Natural killer cell treated with Interleukin-12 subunit alpha and Interleukin-12 subunit beta and Interleukin-15 and Interleukin-18, amount 100 ng/mL, for 72 hours (primary cell): Measurements from ENCODE around the gene SLC40A1. TPM values are rescaled to one million over a fixed set of nuclear protein-coding genes. Genes with fewer than 3 reads are reported as not detected.
A peak's percentile ranks its signal among the peaks of the same experiment; 100 is the strongest.
"Not testable (repeated sequence)": the region's sequence is repeated elsewhere in the genome, so short reads cannot be mapped to it uniquely, and the experiment has no call there.

Experiments used
- ATAC-seq, 2 donors: fragments of 150-1000 bp; cut with Tn5 transposase in 1 of 2; sonication (Bioruptor Pico), chemical (Tn5 transposase) in 1 of 2; 2 replicates each; pipeline ENCODE4 v1.10.0; 2021
- DNase-seq: peaks from one replicate; pipeline ENCODE4 v3.0.0; 2022; ENCODE audit warnings: low spot score
- H3K27ac Mint-ChIP-seq, 2 donors: 1 replicate in 1 of 2; 2 replicates in 1 of 2; pipeline ENCODE4 v1.8.0; 2022; ENCODE audit warnings: mixed read lengths in 2 of 2, mild to moderate bottlenecking in 1 of 2, moderate library complexity in 1 of 2
- H3K27me3 Mint-ChIP-seq, 2 donors: 1 replicate in 1 of 2; 2 replicates in 1 of 2; pipeline ENCODE4 v1.8.0; 2022; ENCODE audit warnings: mixed read lengths in 2 of 2
- H3K36me3 Mint-ChIP-seq: one replicate; pipeline ENCODE4 v1.8.0; 2022; ENCODE audit warnings: mixed read lengths
- H3K4me1 Mint-ChIP-seq, 2 donors: 1 replicate in 1 of 2; 2 replicates in 1 of 2; pipeline ENCODE4 v1.8.0; 2022; ENCODE audit warnings: low read depth in 2 of 2, mixed read lengths in 2 of 2, mild to moderate bottlenecking in 1 of 2
- H3K4me3 Mint-ChIP-seq: one replicate; pipeline ENCODE4 v1.8.0; 2022; ENCODE audit warnings: mixed read lengths
- H3K9me3 Mint-ChIP-seq: 2 replicates; pipeline ENCODE4 v1.8.0; 2022; ENCODE audit warnings: mixed read lengths
- total RNA-seq, 2 donors: library from RNA; stranded (reverse); gene quantifications; one replicate each; pipeline ENCODE4 v1.2.3, GENCODE V29; 2022

The SLC40A1 gene
- total RNA-seq, 2 donors from 2014 or later, result 0.10 to 0.47 TPM

DNA sequence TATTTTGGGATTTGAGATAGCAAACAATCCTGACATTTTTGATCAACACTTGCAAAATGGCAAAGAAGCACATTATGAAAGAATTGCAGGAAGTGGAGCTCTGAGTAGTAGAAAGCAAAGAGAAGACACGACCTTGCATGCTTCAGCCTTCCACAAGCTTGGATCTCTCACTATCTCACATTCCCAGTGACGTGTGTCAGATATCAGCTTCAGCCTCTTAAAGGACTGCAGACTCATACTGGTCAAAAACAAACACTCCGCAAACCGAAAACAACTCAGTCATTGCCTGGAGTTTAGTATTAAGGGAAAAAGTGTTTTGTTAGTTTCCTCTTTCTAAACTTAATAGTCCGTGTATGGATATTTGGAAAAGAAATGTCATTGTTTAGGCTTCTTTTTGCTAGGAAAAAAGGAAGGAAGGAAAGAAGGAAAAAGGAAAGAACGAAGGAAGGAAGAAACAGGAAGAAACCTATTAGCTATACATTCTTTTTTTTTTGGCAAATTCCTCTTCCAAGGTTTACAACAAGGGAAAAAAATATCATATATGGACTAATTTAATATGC lies 32.6 kb upstream of the SLC40A1 start:
- no peak overlapping the region for H3K27ac Mint-ChIP-seq
- H3K36me3 Mint-ChIP-seq, result no peaks in the 10 kb centered on the region
- ATAC-seq (no peak), DNase-seq (no peak)
- no peak overlapping the region for H3K4me3 Mint-ChIP-seq
- peaks cover 0 to 3% of the 10 kb centered on the region in 2 donors for H3K4me1 Mint-ChIP-seq
- H3K9me3 Mint-ChIP-seq, result no peaks in the 10 kb centered on the region
- peaks cover 0 to 3% of the 10 kb centered on the region in 2 donors for H3K27me3 Mint-ChIP-seq

DNA sequence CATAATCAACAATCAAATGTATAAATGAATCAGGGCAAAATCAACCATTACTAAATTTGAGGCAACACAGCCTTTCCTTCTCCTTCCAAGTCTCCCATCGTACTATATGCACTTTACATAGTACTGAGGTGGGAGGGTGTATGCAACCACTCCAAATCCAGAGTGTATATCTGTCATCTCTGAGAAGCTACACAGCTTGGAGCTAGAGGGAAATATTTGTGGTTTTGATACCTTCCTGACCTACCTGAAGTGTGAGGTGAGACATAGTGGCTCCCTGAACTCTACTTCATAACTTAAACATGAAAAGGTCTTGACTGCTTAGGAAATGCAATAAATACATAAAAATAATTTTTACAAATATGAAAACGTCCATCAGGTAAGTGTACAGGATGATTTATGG lies 30.1 kb upstream of the SLC40A1 start:
- H3K9me3 Mint-ChIP-seq, result no peaks in the 10 kb centered on the region
- ATAC-seq, result no peak
- H3K36me3 Mint-ChIP-seq, result no peaks in the 10 kb centered on the region
- no peak overlapping the region for H3K4me3 Mint-ChIP-seq
- DNase-seq, result no peak
- H3K27me3 Mint-ChIP-seq, result peaks cover 0 to 3% of the 10 kb centered on the region in 2 donors
- H3K27ac Mint-ChIP-seq, result no peak overlapping the region
- peaks cover 0 to 3% of the 10 kb centered on the region in 2 donors for H3K4me1 Mint-ChIP-seq

DNA sequence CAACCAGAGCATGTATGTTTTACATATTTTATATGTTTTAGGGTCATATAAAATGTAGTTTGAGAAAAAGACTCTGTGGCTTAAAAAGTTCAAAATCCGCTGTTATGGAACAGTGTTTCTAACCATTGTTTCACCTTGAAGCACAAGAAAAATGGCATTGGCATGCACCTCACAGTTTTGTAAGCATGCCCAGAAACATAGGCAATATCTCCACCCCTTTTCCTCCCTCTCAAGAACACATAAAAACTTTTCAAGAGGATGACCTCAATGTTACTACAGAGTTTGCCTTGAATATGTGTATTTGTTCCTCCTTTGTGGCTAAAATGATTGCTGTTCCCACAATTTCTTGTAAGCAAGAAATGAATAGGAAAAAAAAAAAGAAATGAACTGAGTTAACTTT lies 29.3 kb upstream of the SLC40A1 start:
- H3K9me3 Mint-ChIP-seq, result no peaks in the 10 kb centered on the region
- no peak overlapping the region for H3K4me3 Mint-ChIP-seq
- no peaks in the 10 kb centered on the region for H3K36me3 Mint-ChIP-seq
- peaks cover 0 to 3% of the 10 kb centered on the region in 2 donors for H3K4me1 Mint-ChIP-seq
- H3K27ac Mint-ChIP-seq, result no peak overlapping the region
- DNase-seq, result no peak
- peaks cover 0 to 3% of the 10 kb centered on the region in 2 donors for H3K27me3 Mint-ChIP-seq
- ATAC-seq, result no peak

DNA sequence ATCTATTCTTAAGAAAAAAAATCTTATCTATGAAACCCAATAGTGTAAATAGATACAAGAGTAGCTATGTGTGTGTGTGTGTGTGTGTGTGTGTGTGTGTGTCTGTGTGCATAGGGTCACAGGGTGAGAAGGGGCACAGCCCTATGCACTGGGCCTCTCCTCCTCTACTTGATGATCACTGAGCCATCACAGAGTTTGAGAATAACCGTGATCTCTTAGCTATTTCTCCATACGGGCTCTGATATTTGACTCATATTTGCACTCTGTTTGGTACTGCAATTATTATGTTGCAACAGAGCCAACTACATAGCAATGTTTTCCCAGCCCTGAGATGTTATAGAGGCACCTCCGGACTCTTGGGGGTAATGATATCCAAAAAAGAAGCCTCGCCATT lies 28.8 kb upstream of the SLC40A1 start:
- ATAC-seq (no peak), DNase-seq (no peak)
- Mint-ChIP-seq H3K4me1 (peaks cover 0 to 3% of the 10 kb centered on the region in 2 donors), H3K27me3 (peaks cover 0 to 3% of the 10 kb centered on the region in 2 donors), H3K9me3 (no peaks in the 10 kb centered on the region), H3K36me3 (no peaks in the 10 kb centered on the region), H3K4me3 (no peak overlapping the region), H3K27ac (no peak overlapping the region)

DNA sequence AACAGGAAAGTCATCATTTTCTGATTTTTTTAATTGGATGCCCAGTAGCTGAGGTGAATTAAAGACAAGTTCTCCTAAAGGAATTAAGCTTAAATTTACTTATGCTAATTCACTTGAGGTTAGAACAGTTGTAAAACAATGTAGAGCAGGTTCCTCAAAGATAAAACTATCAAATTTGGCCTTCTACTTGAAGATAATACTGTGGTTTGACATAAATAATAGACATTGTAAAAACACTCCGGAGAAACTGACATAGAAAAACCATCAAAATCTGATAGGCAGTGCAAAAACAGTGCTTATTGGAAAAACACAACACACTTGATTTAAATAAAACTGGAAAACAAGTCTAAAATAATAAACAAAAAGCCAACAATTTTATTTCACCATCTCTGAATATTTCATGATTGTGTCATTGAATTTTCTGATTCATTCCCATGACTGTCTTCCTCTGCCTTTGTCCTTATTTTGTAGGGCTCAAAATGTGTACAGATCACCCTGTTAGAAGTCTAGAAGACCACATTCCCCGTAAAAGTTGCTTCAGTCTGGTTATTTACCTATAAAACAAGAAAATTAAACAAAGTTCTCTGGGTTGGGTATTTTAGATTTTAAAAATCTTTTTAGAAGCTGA lies 28.3 kb upstream of the SLC40A1 start:
- no peaks in the 10 kb centered on the region for H3K9me3 Mint-ChIP-seq
- peaks cover 0 to 3% of the 10 kb centered on the region in 2 donors for H3K4me1 Mint-ChIP-seq

DNA sequence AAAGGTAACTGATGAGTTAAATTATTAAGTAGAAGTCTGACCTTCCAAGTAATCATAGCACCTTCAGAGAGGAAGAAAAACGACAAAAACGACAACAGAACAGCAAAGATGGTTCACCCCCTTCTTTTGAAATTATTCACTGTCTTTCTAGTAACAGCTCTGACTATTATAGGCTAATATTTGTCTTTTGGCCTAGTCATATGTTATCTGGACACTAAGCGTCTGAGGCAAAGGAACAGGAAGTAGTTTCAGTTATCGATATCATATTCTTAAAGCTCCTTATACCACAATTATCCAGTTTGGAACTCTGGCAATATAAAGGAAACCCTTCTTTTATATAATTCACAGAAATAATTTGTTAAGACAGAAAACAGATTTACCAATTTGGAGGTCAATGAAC lies 27.6 kb upstream of the SLC40A1 start:
- Mint-ChIP-seq H3K27me3 (peaks cover 0 to 1% of the 10 kb centered on the region in 2 donors), H3K4me3 (no peak overlapping the region), H3K4me1 (peaks cover 0 to 1% of the 10 kb centered on the region in 2 donors), H3K9me3 (no peaks in the 10 kb centered on the region), H3K36me3 (no peaks in the 10 kb centered on the region), H3K27ac (no peak overlapping the region)
- DNase-seq (no peak), ATAC-seq (no peak)

More for the DNA sequence above, 28.3 kb upstream of the SLC40A1 start:
- Mint-ChIP-seq H3K4me3 (no peak overlapping the region), H3K27me3 (peaks cover 0 to 3% of the 10 kb centered on the region in 2 donors), H3K36me3 (no peaks in the 10 kb centered on the region), H3K27ac (no peak overlapping the region)
- DNase-seq, result no peak
- no peak for ATAC-seq

GRCh38 chr2:189602233-189602632 lies 21.6 kb upstream of the SLC40A1 start:
- no peaks in the 10 kb centered on the region for H3K4me1 Mint-ChIP-seq
- no peak overlapping the region for H3K27ac Mint-ChIP-seq
- no peaks in the 10 kb centered on the region for H3K9me3 Mint-ChIP-seq
- ATAC-seq, result no peak
- H3K27me3 Mint-ChIP-seq, result peaks cover 0 to 6% of the 10 kb centered on the region in 2 donors
- H3K4me3 Mint-ChIP-seq, result no peak overlapping the region
- DNase-seq, result no peak
- H3K36me3 Mint-ChIP-seq, result no peaks in the 10 kb centered on the region

DNA sequence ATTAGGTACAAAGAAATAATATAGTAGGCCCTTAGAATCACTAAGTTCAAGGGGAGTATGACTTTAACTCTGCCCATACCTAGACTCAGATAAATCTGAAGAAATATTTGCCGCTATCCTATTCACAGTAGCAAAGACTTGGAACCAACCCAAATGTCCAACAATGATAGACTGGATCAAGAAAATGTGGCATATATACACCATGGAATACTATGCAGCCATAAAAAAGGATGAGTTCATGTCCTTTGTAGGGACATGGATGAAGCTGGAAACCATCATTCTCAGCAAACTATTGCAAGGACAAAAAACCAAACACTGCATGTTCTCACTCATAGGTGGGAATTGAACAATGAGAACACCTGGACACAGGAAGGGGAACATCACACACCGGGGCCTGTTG lies 21.1 kb upstream of the SLC40A1 start:
- not testable (repeated sequence) for H3K36me3 Mint-ChIP-seq, H3K4me3 Mint-ChIP-seq, H3K27me3 Mint-ChIP-seq, DNase-seq, H3K27ac Mint-ChIP-seq, ATAC-seq, H3K4me1 Mint-ChIP-seq, H3K9me3 Mint-ChIP-seq

DNA sequence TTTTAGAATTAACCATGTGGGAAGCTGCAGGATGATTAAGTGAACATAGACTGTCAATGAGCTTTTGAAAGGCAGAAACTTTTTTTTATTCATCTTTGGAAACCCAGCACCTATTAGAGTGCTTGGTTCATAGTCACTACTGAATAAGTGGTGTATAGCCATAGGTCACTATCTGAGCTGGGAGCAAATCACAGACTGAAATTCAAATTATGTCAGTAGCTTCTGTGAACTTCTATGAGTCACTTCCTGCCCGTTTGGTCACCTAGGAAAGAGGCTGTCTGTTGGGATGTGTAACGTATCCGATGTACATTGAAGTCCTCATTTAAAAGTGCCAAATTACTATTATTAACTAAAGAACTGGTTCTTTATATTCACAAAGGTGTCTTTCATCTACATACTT lies 20.5 kb upstream of the SLC40A1 start:
- Mint-ChIP-seq H3K9me3 (no peaks in the 10 kb centered on the region), H3K27me3 (peaks cover 2 to 10% of the 10 kb centered on the region in 2 donors), H3K4me1 (no peaks in the 10 kb centered on the region), H3K4me3 (no peak overlapping the region), H3K27ac (no peak overlapping the region), H3K36me3 (no peaks in the 10 kb centered on the region)
- DNase-seq (no peak), ATAC-seq (peak in 1 of 2 donors; percentile 59)

DNA sequence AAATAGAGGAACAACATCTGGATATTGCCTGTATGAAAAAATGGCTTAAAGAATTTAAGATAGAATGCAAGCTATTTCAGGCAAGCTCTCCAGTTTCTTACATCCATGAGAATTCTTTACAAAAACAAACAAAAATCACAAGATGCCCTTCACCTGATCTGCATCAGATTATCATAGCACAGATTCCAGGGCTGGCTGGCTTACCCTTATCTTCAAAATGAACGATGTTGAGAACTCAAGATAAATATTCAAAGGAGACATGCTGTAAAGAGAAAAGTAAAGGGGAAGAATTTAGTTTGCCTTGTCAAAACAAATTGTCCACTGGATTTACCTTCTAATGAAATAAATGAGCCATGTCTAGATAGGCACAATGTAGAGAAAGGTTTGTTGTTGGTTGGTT lies 18.7 kb upstream of the SLC40A1 start:
- Mint-ChIP-seq H3K4me1 (no peaks in the 10 kb centered on the region), H3K27me3 (peaks cover 2 to 10% of the 10 kb centered on the region in 2 donors), H3K4me3 (no peak overlapping the region), H3K27ac (no peak overlapping the region), H3K36me3 (no peaks in the 10 kb centered on the region), H3K9me3 (no peaks in the 10 kb centered on the region)
- no peak for DNase-seq
- no peak for ATAC-seq

GRCh38 chr2:189595417-189595816 lies 14.8 kb upstream of the SLC40A1 start:
- DNase-seq, result no peak
- no peak for ATAC-seq
- Mint-ChIP-seq H3K36me3 (no peaks in the 10 kb centered on the region), H3K27ac (no peak overlapping the region), H3K27me3 (peaks cover 4 to 8% of the 10 kb centered on the region in 2 donors), H3K4me1 (peaks cover 0 to 3% of the 10 kb centered on the region in 2 donors), H3K4me3 (no peak overlapping the region), H3K9me3 (no peaks in the 10 kb centered on the region)

DNA sequence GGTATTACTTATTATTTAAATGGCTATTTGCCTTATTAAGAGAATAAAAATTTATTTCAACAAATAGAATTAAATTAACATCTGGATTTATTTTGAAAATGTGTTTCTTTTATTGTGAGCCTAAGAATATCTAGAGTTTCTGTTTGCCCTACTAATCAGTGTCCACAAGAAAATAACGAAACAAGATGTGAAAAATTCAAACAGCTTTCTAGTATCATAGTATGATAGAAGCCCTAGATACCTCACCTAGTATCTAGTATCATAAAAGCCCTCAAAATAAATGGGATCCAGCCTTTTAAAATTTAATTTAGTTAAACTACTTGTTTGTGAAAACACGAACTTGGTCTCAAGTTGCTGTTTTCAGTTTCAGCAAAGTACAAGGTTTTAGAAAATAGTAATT lies 13.7 kb upstream of the SLC40A1 start:
- peaks cover 0 to 3% of the 10 kb centered on the region in 2 donors for H3K4me1 Mint-ChIP-seq
- DNase-seq (no peak), ATAC-seq (no peak)
- no peaks in the 10 kb centered on the region for H3K9me3 Mint-ChIP-seq
- H3K27me3 Mint-ChIP-seq, result peaks cover 9% of the 10 kb centered on the region in 2 donors
- H3K27ac Mint-ChIP-seq, result no peak overlapping the region
- H3K4me3 Mint-ChIP-seq, result no peak overlapping the region
- no peaks in the 10 kb centered on the region for H3K36me3 Mint-ChIP-seq

DNA sequence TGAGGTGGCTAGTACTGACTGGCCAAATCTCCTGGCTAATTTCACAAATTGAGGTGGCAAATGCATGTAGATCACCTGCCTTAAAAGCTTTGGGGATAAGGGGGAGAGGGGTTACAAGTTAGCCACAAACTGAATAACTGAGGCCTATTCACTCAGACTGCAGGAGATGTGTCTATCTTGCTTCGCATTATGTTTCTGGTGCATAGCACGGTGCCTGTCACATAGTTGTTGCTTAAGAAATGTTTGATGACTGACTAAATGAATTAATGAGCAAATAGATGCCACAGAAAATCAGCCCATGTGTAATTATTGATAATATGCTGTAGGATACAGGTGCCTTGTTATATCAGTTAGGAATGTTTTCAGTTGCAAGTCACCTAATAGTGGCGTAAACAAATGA lies 12.5 kb upstream of the SLC40A1 start:
- Mint-ChIP-seq H3K27ac (no peak overlapping the region), H3K36me3 (no peaks in the 10 kb centered on the region), H3K27me3 (peaks cover 10 to 11% of the 10 kb centered on the region in 2 donors), H3K9me3 (no peaks in the 10 kb centered on the region), H3K4me3 (no peak overlapping the region), H3K4me1 (peaks cover 0 to 3% of the 10 kb centered on the region in 2 donors)
- DNase-seq (no peak), ATAC-seq (no peak)

GRCh38 chr2:189592353-189592984 lies 11.9 kb upstream of the SLC40A1 start:
- H3K4me1 Mint-ChIP-seq, result peaks cover 0 to 3% of the 10 kb centered on the region in 2 donors
- no peak overlapping the region for H3K27ac Mint-ChIP-seq
- no peak for ATAC-seq

More at GRCh38 chr2:189592353-189592984, 11.9 kb upstream of the SLC40A1 start:
- H3K27me3 Mint-ChIP-seq, result peaks cover 11 to 16% of the 10 kb centered on the region in 2 donors
- no peaks in the 10 kb centered on the region for H3K9me3 Mint-ChIP-seq
- no peak overlapping the region for H3K4me3 Mint-ChIP-seq
- no peak for DNase-seq
- H3K36me3 Mint-ChIP-seq, result no peaks in the 10 kb centered on the region
